H9 (cell line): Measurements from ENCODE around the gene PACSIN2. TPM values are rescaled to one million over a fixed set of nuclear protein-coding genes. Genes with fewer than 3 reads are reported as not detected.

Experiments
- DNase-seq: peaks from one replicate; pipeline ENCODE4 v3.0.0-alpha.2; 2017
- H2AFZ ChIP-seq: one replicate; pipeline ENCODE4 v1.6.1; 2013; ENCODE audit warnings: mild to moderate bottlenecking, low read length, control low read depth, moderate library complexity
- H2AK5ac ChIP-seq: 2 replicates; pipeline ENCODE4 v1.6.1; 2013; ENCODE audit warnings: low read length, control low read depth, mixed read lengths; ENCODE audit not compliant: insufficient read length
- H2BK120ac ChIP-seq: one replicate; pipeline ENCODE4 v1.6.1; 2013; ENCODE audit warnings: low read depth, mild to moderate bottlenecking, low read length, control low read depth, inconsistent platforms; ENCODE audit not compliant: poor library complexity, severe bottlenecking
- H2BK12ac ChIP-seq: 2 replicates; pipeline ENCODE4 v1.6.1; 2013; ENCODE audit warnings: low read length, control low read depth, mixed read lengths, low read depth; ENCODE audit not compliant: insufficient read length
- H2BK15ac ChIP-seq: 2 replicates; pipeline ENCODE4 v1.6.1; 2013; ENCODE audit warnings: low read depth, low read length, control low read depth
- H2BK20ac ChIP-seq: one replicate; pipeline ENCODE4 v1.6.1; 2013; ENCODE audit warnings: low read depth, mild to moderate bottlenecking, low read length, control low read depth, inconsistent platforms; ENCODE audit not compliant: poor library complexity, severe bottlenecking
- H2BK5ac ChIP-seq: 2 replicates; pipeline ENCODE4 v1.6.1; 2013; ENCODE audit warnings: low read length, control low read depth, mixed read lengths; ENCODE audit not compliant: insufficient read length
- H3K14ac ChIP-seq: 2 replicates; pipeline ENCODE4 v1.6.1; 2013; ENCODE audit warnings: low read length, control low read depth; ENCODE audit not compliant: insufficient read depth
- H3K18ac ChIP-seq: 2 replicates; pipeline ENCODE4 v1.6.1; 2013; ENCODE audit warnings: low read depth, mild to moderate bottlenecking, mixed read lengths, low read length, control low read depth; ENCODE audit not compliant: insufficient read length
- H3K23ac ChIP-seq: 2 replicates; pipeline ENCODE4 v1.6.1; 2013; ENCODE audit warnings: low read length, control low read depth, mixed read lengths, low read depth; ENCODE audit not compliant: insufficient read length
- H3K23me2 ChIP-seq: 2 replicates; pipeline ENCODE4 v1.6.1; 2013; ENCODE audit warnings: low read depth, mild to moderate bottlenecking, mixed read lengths, low read length, control low read depth; ENCODE audit not compliant: insufficient read length, poor library complexity, severe bottlenecking
- H3K27ac ChIP-seq: 2 replicates; pipeline ENCODE4 v1.5.1; 2013; ENCODE audit warnings: low read length, control low read depth, mixed read lengths, low read depth; ENCODE audit not compliant: insufficient read length
- H3K27me3 ChIP-seq: 2 replicates; pipeline ENCODE4 v1.6.1; 2013; ENCODE audit warnings: low read length, control low read depth, inconsistent platforms; ENCODE audit not compliant: insufficient read depth
- H3K4ac ChIP-seq: 2 replicates; pipeline ENCODE4 v1.6.1; 2013; ENCODE audit warnings: low read depth, mild to moderate bottlenecking, control low read depth, inconsistent platforms, low read length, moderate library complexity
- H3K4me1 ChIP-seq: 2 replicates; pipeline ENCODE4 v1.6.1; 2013; ENCODE audit warnings: low read length, control low read depth, inconsistent platforms; ENCODE audit not compliant: insufficient read depth
- H3K4me2 ChIP-seq: 2 replicates; pipeline ENCODE4 v1.6.1; 2013; ENCODE audit warnings: low read length, control low read depth, mixed read lengths; ENCODE audit not compliant: insufficient read length, insufficient read depth
- H3K56ac ChIP-seq: 2 replicates; pipeline ENCODE4 v1.6.1; 2013; ENCODE audit warnings: low read depth, mild to moderate bottlenecking, mixed read lengths, low read length, control low read depth; ENCODE audit not compliant: insufficient read length
- H3K79me1 ChIP-seq: 2 replicates; pipeline ENCODE4 v1.6.1; 2013; ENCODE audit warnings: low read depth, mild to moderate bottlenecking, moderate library complexity, low read length, control low read depth, inconsistent platforms; ENCODE audit not compliant: insufficient read depth, poor library complexity, severe bottlenecking
- H3K79me2 ChIP-seq: 2 replicates; pipeline ENCODE4 v1.6.1; 2013; ENCODE audit warnings: low read length, control low read depth, inconsistent platforms; ENCODE audit not compliant: insufficient read depth
- H3K9ac ChIP-seq: 2 replicates; pipeline ENCODE4 v1.6.1; 2013; ENCODE audit warnings: low read length, control low read depth, mixed read lengths; ENCODE audit not compliant: insufficient read length; ENCODE audit errors: extremely low read depth
- H3K9me3 ChIP-seq: one replicate; pipeline ENCODE4 v1.6.1; 2013; ENCODE audit warnings: low read depth, low read length, inconsistent platforms; ENCODE audit not compliant: control insufficient read depth
- H3T11ph ChIP-seq: one replicate; pipeline ENCODE4 v1.6.1; 2013; ENCODE audit warnings: mild to moderate bottlenecking, low read length, control low read depth, inconsistent platforms
- H4K20me1 ChIP-seq: one replicate; pipeline ENCODE4 v1.6.1; 2013; ENCODE audit not compliant: control insufficient read depth, insufficient read length, insufficient read depth
- H4K5ac ChIP-seq: 2 replicates; pipeline ENCODE4 v1.6.1; 2013; ENCODE audit warnings: low read depth, mild to moderate bottlenecking, mixed read lengths, low read length, control low read depth; ENCODE audit not compliant: insufficient read length
- H4K8ac ChIP-seq: replicated peaks from 2 replicates; pipeline ENCODE4 v1.6.1; 2013; ENCODE audit warnings: low read length, control low read depth, mixed read lengths, low read depth; ENCODE audit not compliant: insufficient read length
- H4K91ac ChIP-seq: 2 replicates; pipeline ENCODE4 v1.6.1; 2013; ENCODE audit warnings: low read depth, mild to moderate bottlenecking, moderate library complexity, mixed read lengths, low read length, control low read depth; ENCODE audit not compliant: insufficient read length
- H3K27ac Mint-ChIP-seq, 3 experiments: 2 replicates in 2 of 3; 3 replicates in 1 of 3; pipeline ENCODE4 v1.8.0; 2020 to 2021; ENCODE audit warnings: mixed read lengths in 3 of 3, mild to moderate bottlenecking in 1 of 3, moderate library complexity in 1 of 3
- H3K27me3 Mint-ChIP-seq: 2 replicates; pipeline ENCODE4 v1.8.0; 2021; ENCODE audit warnings: low read depth, mild to moderate bottlenecking, moderate library complexity, mixed read lengths
- H3K36me3 Mint-ChIP-seq, 3 experiments: 2 replicates in 2 of 3; 3 replicates in 1 of 3; pipeline ENCODE4 v1.8.0; 2020 to 2021; ENCODE audit warnings: low read depth in 3 of 3, mixed read lengths in 3 of 3; ENCODE audit not compliant: insufficient read depth in 1 of 3
- H3K4me1 Mint-ChIP-seq, 2 experiments: 2 replicates each; pipeline ENCODE4 v1.8.0; 2020; ENCODE audit warnings: mixed read lengths in 2 of 2
- H3K4me3 Mint-ChIP-seq, 2 experiments: 2 replicates in 1 of 2; 3 replicates in 1 of 2; pipeline ENCODE4 v1.8.0; 2020 to 2021; ENCODE audit warnings: mild to moderate bottlenecking in 2 of 2, mixed read lengths in 2 of 2, moderate library complexity in 1 of 2
- H3K9me3 Mint-ChIP-seq, 2 experiments: 2 replicates in 1 of 2; 3 replicates in 1 of 2; pipeline ENCODE4 v1.8.0; 2020; ENCODE audit warnings: mild to moderate bottlenecking in 2 of 2, mixed read lengths in 2 of 2, moderate library complexity in 1 of 2
- CTCF ChIP-seq: fragments of 200-600 bp; sonication (generic); conservative IDR thresholded peaks from 3 replicates; pipeline ENCODE4 v1.8.0; 2021; ENCODE audit warnings: antibody characterized with exemption, mild to moderate bottlenecking
- WGBS: extraction: QIAGEN DNeasy Blood & Tissue Kit; methylation state at CpG from one replicate; pipeline ENCODE4 v1.1.7; 2013; ENCODE audit warnings: missing lambda C conversion rate, low lambda C conversion rate, mixed read lengths; ENCODE audit not compliant: insufficient read length; ENCODE audit errors: extremely low coverage; 5-methylcytosine and 5-hydroxymethylcytosine counted together
- total RNA-seq: library from RNA; stranded (reverse); gene quantifications from 2 replicates; pipeline ENCODE4 v1.2.1, GENCODE V29; 2021

The PACSIN2 gene
- total RNA-seq, 1 experiment from 2014 or later, result 62.3 TPM

GRCh38 chr22:42880815-42881214 is 134.1 kb downstream of the PACSIN2 start:
- Histone ChIP-seq H2AFZ (no peak overlapping the region), H2AK5ac (no peak overlapping the region), H3K23ac (no peak overlapping the region), H3K27ac (no peak overlapping the region), H3K9ac (no peak overlapping the region), H2BK120ac (no peak overlapping the region), H2BK15ac (no peak overlapping the region), H3K79me2 (no peaks in the 10 kb centered on the region), H3K27me3 (no peaks in the 10 kb centered on the region), H4K20me1 (no peaks in the 10 kb centered on the region), H4K8ac (no peak overlapping the region), H3T11ph (no peak overlapping the region), H3K18ac (no peak overlapping the region), H3K4me2 (no peak overlapping the region), H3K4me1 (no peaks in the 10 kb centered on the region), H2BK12ac (no peak overlapping the region), H2BK20ac (no peak overlapping the region), H4K5ac (no peak overlapping the region), H3K79me1 (no peaks in the 10 kb centered on the region), H3K56ac (no peak overlapping the region), H3K23me2 (no peaks in the 10 kb centered on the region), H3K9me3 (no peaks in the 10 kb centered on the region), H3K4ac (no peak overlapping the region), H4K91ac (no peak overlapping the region), H3K14ac (no peak overlapping the region), H2BK5ac (no peak overlapping the region)
- WGBS, result no CpG with 5 or more reads among the region's 8 CpGs
- Mint-ChIP-seq H3K27me3 (no peaks in the 10 kb centered on the region), H3K36me3 (peaks cover 15 to 65% (median 50%) of the 10 kb centered on the region in 3 experiments), H3K9me3 (no peaks in the 10 kb centered on the region), H3K27ac (no peak overlapping the region; a peak in 1 of 7 replicates), H3K4me1 (peaks cover 10 to 13% of the 10 kb centered on the region in 2 experiments), H3K4me3 (no peak overlapping the region)
- TF ChIP-seq CTCF, result peak; percentile 52
- DNase-seq, result peak; percentile 46
